ENCODE data around the gene GJB2.

The GJB2 gene

GRCh38 chr13:20217168-20217567 is 24.4 kb upstream of the GJB2 start:
- TF ChIP-seq POLR2A (IDR thresholded peaks at IDR 0.05; ENCODE audit: low read depth, low read length) (no peak), POLR2AphosphoS5 (IDR thresholded peaks at IDR 0.05; ENCODE audit: low read depth, low read length) (no peak), TAF1 (IDR thresholded peaks at IDR 0.05; ENCODE audit: borderline replicate concordance, low read depth, low read length) (no peak)
- DNase-seq (ENCODE audit: insufficient read length) (no peak), FAIRE-seq (peak; percentile 66)

- TF ChIP-seq POLR2A (IDR thresholded peaks at IDR 0.05; ENCODE audit: low read depth, low read length) (no peak), POLR2AphosphoS5 (IDR thresholded peaks at IDR 0.05; ENCODE audit: low read depth, low read length) (no peak), TAF1 (IDR thresholded peaks at IDR 0.05; ENCODE audit: borderline replicate concordance, low read depth, low read length) (no peak)
- DNase-seq (ENCODE audit: insufficient read length), result no peak
- FAIRE-seq, result no peak
Measured at GRCh38 chr13:20209948-20210347, 17.2 kb upstream of the GJB2 start.

DNA sequence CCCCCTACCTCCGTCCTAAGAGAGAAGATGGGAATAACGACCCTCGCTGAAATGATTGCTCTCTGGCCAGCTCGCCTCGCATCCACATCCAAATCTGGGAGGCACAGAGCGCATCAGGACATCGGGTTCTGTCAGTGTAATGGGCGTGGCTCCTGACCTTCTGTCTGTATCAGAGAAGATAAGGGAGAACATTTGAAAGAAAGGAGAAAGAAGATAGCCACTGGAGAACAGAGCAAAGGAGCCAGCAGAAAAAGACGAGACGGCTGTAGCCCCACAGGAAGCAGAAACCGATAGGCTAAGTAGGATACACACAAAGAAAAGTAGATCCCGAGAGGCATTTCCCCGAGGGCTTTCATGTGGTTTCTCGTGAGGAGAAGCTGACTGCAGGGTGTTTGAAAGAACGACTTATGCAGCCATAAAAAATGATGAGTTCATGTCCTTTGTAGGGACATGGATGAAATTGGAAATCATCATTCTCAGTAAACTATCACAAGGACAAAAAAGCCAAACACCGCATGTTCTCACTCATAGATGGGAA is 14.0 kb upstream of the GJB2 start:
- no peak for TF ChIP-seq POLR2A (IDR thresholded peaks at IDR 0.05; ENCODE audit: low read depth, low read length)
- TF ChIP-seq TAF1 (IDR thresholded peaks at IDR 0.05; ENCODE audit: borderline replicate concordance, low read depth, low read length), result no peak
- TF ChIP-seq POLR2AphosphoS5 (IDR thresholded peaks at IDR 0.05; ENCODE audit: low read depth, low read length), result no peak
- DNase-seq (ENCODE audit: insufficient read length) (no peak), FAIRE-seq (no peak)

DNA sequence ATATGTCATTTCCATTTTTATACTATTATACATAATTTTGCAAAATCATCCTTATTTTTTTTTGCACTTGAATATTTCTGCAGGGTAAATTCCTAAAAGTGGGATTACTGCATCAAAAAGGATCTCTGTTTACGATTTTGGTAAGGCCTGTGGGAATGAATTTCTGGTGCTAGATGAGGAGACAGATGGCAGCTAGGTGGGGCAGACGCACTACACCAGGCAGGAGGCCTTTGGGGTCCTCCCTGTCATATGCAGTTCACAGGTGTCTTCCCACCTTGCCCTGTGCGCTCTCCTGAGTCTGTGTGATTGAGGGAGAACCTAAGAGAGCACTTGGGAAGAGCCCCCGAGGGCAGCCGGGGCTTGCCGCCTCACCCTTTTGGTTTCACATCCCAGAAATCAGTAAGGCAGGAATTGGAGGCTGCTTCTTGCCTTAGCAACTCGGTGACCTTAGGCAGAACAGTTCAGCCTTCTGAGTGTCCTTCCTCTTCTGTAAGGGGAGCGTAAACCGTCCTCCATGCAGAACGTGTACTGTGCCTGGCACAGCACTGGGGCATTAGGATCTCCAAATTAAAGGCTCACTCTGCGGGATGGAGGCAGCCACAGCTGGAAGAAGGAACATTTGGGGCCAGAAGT is 13.4 kb upstream of the GJB2 start:
- TF ChIP-seq POLR2A (IDR thresholded peaks at IDR 0.05; ENCODE audit: low read depth, low read length) (no peak), TAF1 (IDR thresholded peaks at IDR 0.05; ENCODE audit: borderline replicate concordance, low read depth, low read length) (no peak), POLR2AphosphoS5 (IDR thresholded peaks at IDR 0.05; ENCODE audit: low read depth, low read length) (no peak)
- DNase-seq (ENCODE audit: insufficient read length) (no peak), FAIRE-seq (no peak)

DNA sequence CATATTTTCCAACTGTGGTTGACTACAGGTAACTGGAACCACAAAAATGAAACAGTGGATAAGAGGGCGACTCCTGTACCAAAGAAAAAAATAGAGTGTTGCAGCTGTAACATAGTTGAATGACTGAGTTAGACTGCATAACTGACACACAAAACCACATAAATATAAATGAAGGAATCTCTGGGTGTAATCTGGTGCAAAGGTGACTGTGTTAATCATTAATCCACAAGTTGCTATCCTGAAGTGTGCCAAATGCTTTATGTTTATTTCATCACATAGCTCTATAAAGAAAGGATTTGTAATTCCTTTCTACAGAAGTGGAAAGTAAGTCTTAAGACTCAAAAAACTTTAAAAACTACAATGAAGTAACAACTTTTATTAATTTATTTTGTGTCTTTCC is 6.0 kb upstream of the GJB2 start:
- FAIRE-seq, result no peak
- DNase-seq (ENCODE audit: insufficient read length), result no peak
- TF ChIP-seq TAF1 (IDR thresholded peaks at IDR 0.05; ENCODE audit: borderline replicate concordance, low read depth, low read length), result no peak
- TF ChIP-seq POLR2AphosphoS5 (IDR thresholded peaks at IDR 0.05; ENCODE audit: low read depth, low read length), result no peak
- no peak for TF ChIP-seq POLR2A (IDR thresholded peaks at IDR 0.05; ENCODE audit: low read depth, low read length)

DNA sequence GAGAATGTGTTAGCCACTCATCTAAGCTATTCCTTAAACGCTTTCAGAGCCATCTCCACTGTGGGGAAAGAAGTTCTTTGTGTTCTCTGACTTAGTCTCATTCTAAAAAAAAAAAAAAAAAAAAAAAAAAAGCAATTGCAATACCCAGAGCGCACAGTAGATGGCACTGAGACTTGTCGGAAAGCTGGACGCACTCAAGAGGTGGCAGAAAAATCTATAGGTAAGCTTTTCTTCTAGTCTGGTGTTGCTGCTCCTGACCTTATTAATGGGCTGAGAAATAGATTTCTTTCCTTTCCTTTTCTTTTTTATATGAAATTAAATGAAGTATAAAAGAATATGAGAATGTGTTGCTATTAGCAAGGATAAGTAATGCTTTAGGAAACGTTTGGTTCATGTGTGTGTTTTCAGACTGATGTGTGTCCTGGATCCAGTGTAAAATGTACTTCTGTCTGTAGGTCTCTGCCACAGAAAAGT is 4.7 kb upstream of the GJB2 start:
- DNase-seq (ENCODE audit: insufficient read length) (no peak), FAIRE-seq (peak; percentile 70)
- no peak for TF ChIP-seq POLR2AphosphoS5 (IDR thresholded peaks at IDR 0.05; ENCODE audit: low read depth, low read length)
- TF ChIP-seq TAF1 (IDR thresholded peaks at IDR 0.05; ENCODE audit: borderline replicate concordance, low read depth, low read length), result no peak

GRCh38 chr13:20195801-20196200 is 3.1 kb upstream of the GJB2 start:
- TF ChIP-seq POLR2A (IDR thresholded peaks at IDR 0.05; ENCODE audit: low read depth, low read length) (no peak), POLR2AphosphoS5 (IDR thresholded peaks at IDR 0.05; ENCODE audit: low read depth, low read length) (no peak), TAF1 (IDR thresholded peaks at IDR 0.05; ENCODE audit: borderline replicate concordance, low read depth, low read length) (no peak)
- FAIRE-seq, result no peak
- DNase-seq (ENCODE audit: insufficient read length), result no peak

DNA sequence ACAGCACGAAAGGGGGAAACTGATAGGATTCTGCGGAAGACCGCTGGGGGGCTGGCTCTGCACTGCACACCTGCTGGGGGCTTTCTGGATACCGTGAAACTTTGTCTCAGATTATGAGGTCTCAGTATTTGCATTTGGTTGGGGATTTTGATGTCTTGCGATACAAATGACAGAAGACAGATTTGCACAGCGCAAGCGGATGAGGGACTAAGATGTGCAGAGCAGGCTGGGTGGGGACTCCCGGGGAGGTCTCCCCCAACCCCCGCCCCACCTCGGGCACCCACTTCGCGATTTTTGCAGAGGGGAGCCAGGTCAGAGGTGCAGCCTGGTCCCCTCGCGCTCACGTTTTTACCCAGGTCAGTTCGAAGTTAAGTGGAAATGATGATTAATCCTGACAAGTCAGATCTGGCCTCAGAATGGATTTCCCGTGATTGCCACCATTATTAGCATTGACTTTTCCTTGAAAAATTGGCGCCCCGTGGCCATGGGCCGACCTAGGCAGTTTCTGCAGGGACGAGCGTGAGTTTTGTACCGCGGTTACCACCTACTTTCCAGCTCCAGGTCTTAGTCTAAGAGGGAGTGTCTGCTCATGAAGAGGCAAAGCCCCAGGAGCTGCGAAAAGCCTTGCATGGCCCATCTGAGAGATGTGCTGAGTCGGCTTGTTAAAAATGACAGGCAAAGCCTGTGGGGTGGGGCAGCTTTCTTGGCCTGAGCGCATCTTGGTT is 1.3 kb upstream of the GJB2 start:
- FAIRE-seq, result no peak

GRCh38 chr13:20193162-20193906 is 596 bp upstream of the GJB2 start:
- no peak for FAIRE-seq
- DNase-seq (ENCODE audit: insufficient read length), result no peak

More for the DNA sequence above, 1.3 kb upstream of the GJB2 start:
- TF ChIP-seq POLR2AphosphoS5 (IDR thresholded peaks at IDR 0.05; ENCODE audit: low read depth, low read length) (no peak), TAF1 (IDR thresholded peaks at IDR 0.05; ENCODE audit: borderline replicate concordance, low read depth, low read length) (no peak), POLR2A (IDR thresholded peaks at IDR 0.05; ENCODE audit: low read depth, low read length) (no peak)
- no peak for DNase-seq (ENCODE audit: insufficient read length)

DNA sequence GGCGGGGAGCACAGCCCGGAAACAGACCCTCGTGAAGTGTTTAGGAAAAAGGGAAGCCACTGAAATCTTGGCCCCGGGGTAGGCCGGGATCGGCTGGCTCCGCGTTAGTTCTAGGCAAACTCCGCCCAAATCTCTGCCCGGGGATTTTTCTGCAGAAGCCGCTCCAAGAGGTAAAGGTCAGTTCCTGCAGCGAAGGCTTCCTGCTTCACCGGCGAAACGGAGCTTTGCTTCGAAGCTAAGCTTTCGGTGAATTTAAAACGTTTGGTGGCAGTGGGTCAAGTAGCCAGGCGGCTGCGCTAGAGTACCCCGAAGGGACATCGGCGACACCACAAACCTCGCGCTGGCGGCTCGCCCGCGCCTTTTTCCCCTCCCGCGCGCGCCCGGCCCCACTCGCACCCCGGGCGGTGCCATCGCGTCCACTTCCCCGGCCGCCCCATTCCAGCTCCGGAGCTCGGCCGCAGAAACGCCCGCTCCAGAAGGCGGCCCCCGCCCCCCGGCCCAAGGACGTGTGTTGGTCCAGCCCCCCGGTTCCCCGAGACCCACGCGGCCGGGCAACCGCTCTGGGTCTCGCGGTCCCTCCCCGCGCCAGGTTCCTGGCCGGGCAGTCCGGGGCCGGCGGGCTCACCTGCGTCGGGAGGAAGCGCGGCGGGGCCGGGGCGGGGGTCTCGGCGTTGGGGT is 441 bp downstream of the GJB2 start:
- DNase-seq (ENCODE audit: insufficient read length), result no peak
- no peak for TF ChIP-seq POLR2A (IDR thresholded peaks at IDR 0.05; ENCODE audit: low read depth, low read length)
- TF ChIP-seq POLR2AphosphoS5 (IDR thresholded peaks at IDR 0.05; ENCODE audit: low read depth, low read length), result no peak
- TF ChIP-seq TAF1 (IDR thresholded peaks at IDR 0.05; ENCODE audit: borderline replicate concordance, low read depth, low read length), result no peak
- peak; percentile 70 for FAIRE-seq

More at GRCh38 chr13:20193162-20193906, 596 bp upstream of the GJB2 start:
- TF ChIP-seq TAF1 (IDR thresholded peaks at IDR 0.05; ENCODE audit: borderline replicate concordance, low read depth, low read length), result no peak
- TF ChIP-seq POLR2A (IDR thresholded peaks at IDR 0.05; ENCODE audit: low read depth, low read length), result no peak
- TF ChIP-seq POLR2AphosphoS5 (IDR thresholded peaks at IDR 0.05; ENCODE audit: low read depth, low read length), result no peak

All from GM12892 (cell line).